Smooth muscle cell (in vitro differentiated cells): ENCODE data around the gene DELE1. TPM values are rescaled to one million over a fixed set of nuclear protein-coding genes. Genes with fewer than 3 reads are reported as not detected.

Experiments
- DNase-seq: peaks from one replicate; lab custom pipeline; 2025; ENCODE audit not compliant: unreplicated experiment; lab: John Stamatoyannopoulos, UW
- H2AFZ ChIP-seq: fragments of 200-600 bp; sonication (generic); 2 replicates; pipeline ENCODE4 v1.6.0; 2016; ENCODE audit warnings: antibody characterized with exemption, low read depth, mild to moderate bottlenecking
- H3F3A ChIP-seq: fragments of 200-600 bp; sonication (generic); 2 replicates; pipeline ENCODE4 v1.6.0; 2017; ENCODE audit warnings: antibody characterized with exemption, low read depth
- H3K27ac ChIP-seq: fragments of 200-600 bp; sonication (generic); 2 replicates; pipeline ENCODE4 v1.5.1; 2016; ENCODE audit warnings: low read depth, mild to moderate bottlenecking
- H3K27me3 ChIP-seq: fragments of 200-600 bp; sonication (generic); 2 replicates; pipeline ENCODE4 v1.6.1; 2016; ENCODE audit warnings: low read depth, mild to moderate bottlenecking
- H3K36me3 ChIP-seq: fragments of 200-600 bp; sonication (generic); 2 replicates; pipeline ENCODE4 v1.5.1; 2016; ENCODE audit warnings: low read depth
- H3K4me1 ChIP-seq: fragments of 200-600 bp; sonication (generic); 2 replicates; pipeline ENCODE4 v1.5.1; 2016; ENCODE audit warnings: low read depth
- H3K4me2 ChIP-seq: fragments of 200-600 bp; sonication (generic); 2 replicates; pipeline ENCODE4 v1.6.0; 2016; ENCODE audit warnings: mild to moderate bottlenecking
- H3K4me3 ChIP-seq: fragments of 200-600 bp; sonication (generic); 2 replicates; pipeline ENCODE4 v1.5.1; 2016; ENCODE audit warnings: mild to moderate bottlenecking
- H3K79me2 ChIP-seq: fragments of 200-600 bp; sonication (generic); 2 replicates; pipeline ENCODE4 v1.6.0; 2016; ENCODE audit warnings: low read depth, mild to moderate bottlenecking
- H3K9ac ChIP-seq: fragments of 200-600 bp; sonication (generic); 2 replicates; pipeline ENCODE4 v1.6.0; 2016; ENCODE audit warnings: low read depth
- H3K9me3 ChIP-seq: fragments of 200-600 bp; sonication (generic); replicated peaks from 2 replicates; pipeline ENCODE4 v1.5.1; 2016; ENCODE audit warnings: low read depth
- H4K20me1 ChIP-seq: fragments of 200-600 bp; sonication (generic); 2 replicates; pipeline ENCODE4 v1.6.0; 2016; ENCODE audit warnings: low read depth
- WGBS: methylation state at CpG from one replicate; pipeline ENCODE4 v1.1.7; 2016; ENCODE audit warnings: low lambda C conversion rate; 5-methylcytosine and 5-hydroxymethylcytosine counted together
- polyA plus RNA-seq: library from polyadenylated mRNA; unstranded; fragments of >200 nt; fragmentation: Nextera tagmentation; extraction: Ambion mirVana; gene quantifications from 2 replicates; pipeline ENCODE4 v1.2.1, GENCODE V29; 2016
- total RNA-seq: library from RNA; depleted of rRNA; stranded (reverse); fragments of >200 nt; gene quantifications from 2 replicates; pipeline ENCODE4 v1.2.3, GENCODE V29; 2014
- TF ChIP-seq, protein P1 (sequence below): fragments of 200-600 bp; sonication (generic); IDR thresholded peaks from 2 replicates; pipeline ENCODE4 v1.5.1; 2017; ENCODE audit warnings: borderline replicate concordance, mild to moderate bottlenecking, antibody characterized with exemption; ENCODE audit not compliant: insufficient read depth, poor library complexity, severe bottlenecking

DELE1 gene
- total and polyA plus RNA-seq, 2 experiments from 2014 or later: 20.7 to 32.0 TPM

DNA sequence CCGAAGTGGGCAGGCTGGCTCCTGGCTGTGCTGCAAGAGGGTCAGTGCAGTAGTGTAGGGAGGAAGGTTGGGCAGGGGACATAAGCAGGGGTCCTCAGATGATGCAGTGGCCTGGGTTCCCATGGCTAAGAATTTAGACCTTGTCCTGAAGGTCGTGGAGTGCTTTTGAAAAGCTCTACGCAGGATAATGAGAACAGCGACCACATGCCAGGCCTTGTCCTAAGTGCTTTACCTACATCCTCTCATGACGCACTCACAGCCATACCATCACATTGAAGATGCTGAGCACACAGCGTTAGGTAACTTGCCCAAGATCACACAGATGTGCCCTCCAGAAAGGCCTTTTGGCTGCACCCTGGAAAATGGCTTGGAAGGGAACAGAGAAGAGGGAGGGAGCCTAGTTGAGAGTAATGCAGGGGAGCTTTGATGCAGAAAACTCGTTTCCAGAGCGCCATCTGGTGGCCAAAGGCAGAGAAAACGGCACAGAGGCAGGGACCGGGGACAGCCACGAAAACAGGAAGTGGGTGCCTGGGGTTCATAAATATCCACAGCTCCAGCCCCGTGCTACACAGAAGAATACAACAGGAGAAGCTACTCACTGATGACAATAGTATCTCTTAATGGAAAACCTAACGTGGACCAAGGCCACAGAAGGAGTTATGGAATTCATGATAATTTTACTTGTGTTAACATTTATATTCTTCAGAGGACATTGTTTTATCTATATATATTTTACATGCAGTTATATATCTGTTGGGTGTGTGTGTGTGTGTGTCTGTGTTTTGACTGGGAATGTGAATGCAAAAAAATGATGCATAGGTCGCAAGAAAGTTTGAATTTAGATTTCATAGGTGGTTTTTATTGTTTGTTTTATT is 37.0 kb downstream of the DELE1 start:
- peak; percentile 58 for DNase-seq
- Histone ChIP-seq H3F3A (no peaks in the 10 kb centered on the region), H3K36me3 (no peaks in the 10 kb centered on the region), H3K27me3 (no peaks in the 10 kb centered on the region), H4K20me1 (no peaks in the 10 kb centered on the region), H3K4me3 (no peak overlapping the region), H3K79me2 (no peaks in the 10 kb centered on the region), H3K4me1 (no peaks in the 10 kb centered on the region), H3K4me2 (peak overlapping the region; percentile 71), H3K9ac (no peak overlapping the region), H3K9me3 (no peaks in the 10 kb centered on the region), H3K27ac (no peak overlapping the region), H2AFZ (peak overlapping the region; percentile 44)
- WGBS: 31% methylated on average over 14 of the region's 14 CpGs
- TF ChIP-seq, protein P1, sequence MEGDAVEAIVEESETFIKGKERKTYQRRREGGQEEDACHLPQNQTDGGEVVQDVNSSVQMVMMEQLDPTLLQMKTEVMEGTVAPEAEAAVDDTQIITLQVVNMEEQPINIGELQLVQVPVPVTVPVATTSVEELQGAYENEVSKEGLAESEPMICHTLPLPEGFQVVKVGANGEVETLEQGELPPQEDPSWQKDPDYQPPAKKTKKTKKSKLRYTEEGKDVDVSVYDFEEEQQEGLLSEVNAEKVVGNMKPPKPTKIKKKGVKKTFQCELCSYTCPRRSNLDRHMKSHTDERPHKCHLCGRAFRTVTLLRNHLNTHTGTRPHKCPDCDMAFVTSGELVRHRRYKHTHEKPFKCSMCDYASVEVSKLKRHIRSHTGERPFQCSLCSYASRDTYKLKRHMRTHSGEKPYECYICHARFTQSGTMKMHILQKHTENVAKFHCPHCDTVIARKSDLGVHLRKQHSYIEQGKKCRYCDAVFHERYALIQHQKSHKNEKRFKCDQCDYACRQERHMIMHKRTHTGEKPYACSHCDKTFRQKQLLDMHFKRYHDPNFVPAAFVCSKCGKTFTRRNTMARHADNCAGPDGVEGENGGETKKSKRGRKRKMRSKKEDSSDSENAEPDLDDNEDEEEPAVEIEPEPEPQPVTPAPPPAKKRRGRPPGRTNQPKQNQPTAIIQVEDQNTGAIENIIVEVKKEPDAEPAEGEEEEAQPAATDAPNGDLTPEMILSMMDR: peak; percentile 82

- 91% methylated on average over 3 of the region's 3 CpGs for WGBS
- H3K9ac ChIP-seq: no peak overlapping the region
- DNase-seq: no peak
- H3K4me1 ChIP-seq: no peaks in the 10 kb centered on the region
- no peak overlapping the region for H3K4me2 ChIP-seq
- no peaks in the 10 kb centered on the region for H4K20me1 ChIP-seq
- H3K79me2 ChIP-seq: no peaks in the 10 kb centered on the region
- TF ChIP-seq, protein P1: no peak
- H3K4me3 ChIP-seq: no peak overlapping the region
- H3K27me3 ChIP-seq: no peaks in the 10 kb centered on the region
- no peaks in the 10 kb centered on the region for H3K9me3 ChIP-seq
- no peaks in the 10 kb centered on the region for H3K36me3 ChIP-seq
- no peaks in the 10 kb centered on the region for H3F3A ChIP-seq
- H2AFZ ChIP-seq: peak overlapping the region; percentile 44
- no peak overlapping the region for H3K27ac ChIP-seq
Observed at GRCh38 chr5:141961466-141961865, 37.8 kb downstream of the DELE1 start.

GRCh38 chr5:141963701-141964100 is 40.0 kb downstream of the DELE1 start:
- Histone ChIP-seq H3K4me1 (no peaks in the 10 kb centered on the region), H2AFZ (no peak overlapping the region), H3F3A (no peaks in the 10 kb centered on the region), H3K27me3 (no peaks in the 10 kb centered on the region), H3K9ac (no peak overlapping the region), H3K79me2 (no peaks in the 10 kb centered on the region), H3K27ac (no peak overlapping the region), H4K20me1 (no peaks in the 10 kb centered on the region), H3K9me3 (no peaks in the 10 kb centered on the region), H3K36me3 (no peaks in the 10 kb centered on the region), H3K4me2 (no peak overlapping the region), H3K4me3 (no peak overlapping the region)
- DNase-seq: no peak
- 85% methylated on average over 3 of the region's 3 CpGs for WGBS
- TF ChIP-seq, protein P1: no peak
